Spinal cord (tissue), 10 donors: ENCODE results near the gene KLHL29. TPM values are rescaled to one million over a fixed set of nuclear protein-coding genes. Genes with fewer than 3 reads are reported as not detected.

Source experiments
- DNase-seq, 6 donors: peaks; one replicate each; pipeline versions ENCODE4 v3.0.0 to v3.0.0-alpha.2; 2013 to 2015; ENCODE audit warnings: low spot score in 6 of 6, low read depth in 4 of 6
- H3K27ac ChIP-seq: one replicate; pipeline ENCODE4 v1.5.1; 2013; ENCODE audit warnings: low read depth, low read length, control low read depth
- H3K27me3 ChIP-seq: one replicate; pipeline ENCODE4 v1.6.1; 2013; ENCODE audit warnings: low read length; ENCODE audit not compliant: control insufficient read depth, insufficient read depth
- H3K36me3 ChIP-seq: one replicate; pipeline ENCODE4 v1.6.1; 2013; ENCODE audit warnings: low read length; ENCODE audit not compliant: control insufficient read depth, insufficient read depth
- H3K4me1 ChIP-seq: one replicate; pipeline ENCODE4 v1.6.1; 2013; ENCODE audit warnings: low read length; ENCODE audit not compliant: control insufficient read depth, insufficient read depth
- H3K4me3 ChIP-seq: one replicate; pipeline ENCODE4 v1.5.1; 2013; ENCODE audit warnings: low read depth, low read length, control low read depth
- H3K9me3 ChIP-seq: one replicate; pipeline ENCODE4 v1.6.1; 2013; ENCODE audit warnings: low read length; ENCODE audit not compliant: control insufficient read depth, insufficient read depth
- WGBS: methylation state at CpG from one replicate; pipeline ENCODE4 v1.1.5; 2013; ENCODE audit warnings: missing lambda C conversion rate; ENCODE audit not compliant: insufficient coverage; 5-methylcytosine and 5-hydroxymethylcytosine counted together
- polyA plus RNA-seq, 2 donors: library from polyadenylated mRNA; unstranded; fragments of 120-200 nt; gene quantifications; one replicate each; pipeline ENCODE4 v1.2.1, GENCODE V29; 2013; ENCODE audit not compliant: insufficient read length in 2 of 2
- total RNA-seq, 2 donors: library from RNA; depleted of rRNA in 1 of 2; stranded (reverse); fragments of 120-200 nt in 1 of 2; fragments of >200 nt in 1 of 2; gene quantifications; one replicate each; pipeline versions ENCODE4 v1.2.3 to v1.2.4, GENCODE V29; 2013 to 2014
- donor health status: healthy.

Gene KLHL29
- total and polyA plus RNA-seq, 4 donors = 8.7 to 19.4 (median 14.0) TPM

GRCh38 chr2:23363831-23364230 lies 21.1 kb upstream of the KLHL29 start:
- WGBS = no CpG with 5 or more reads among the region's 1 CpG
- H3K4me1 ChIP-seq = no peaks in the 10 kb centered on the region

DNA sequence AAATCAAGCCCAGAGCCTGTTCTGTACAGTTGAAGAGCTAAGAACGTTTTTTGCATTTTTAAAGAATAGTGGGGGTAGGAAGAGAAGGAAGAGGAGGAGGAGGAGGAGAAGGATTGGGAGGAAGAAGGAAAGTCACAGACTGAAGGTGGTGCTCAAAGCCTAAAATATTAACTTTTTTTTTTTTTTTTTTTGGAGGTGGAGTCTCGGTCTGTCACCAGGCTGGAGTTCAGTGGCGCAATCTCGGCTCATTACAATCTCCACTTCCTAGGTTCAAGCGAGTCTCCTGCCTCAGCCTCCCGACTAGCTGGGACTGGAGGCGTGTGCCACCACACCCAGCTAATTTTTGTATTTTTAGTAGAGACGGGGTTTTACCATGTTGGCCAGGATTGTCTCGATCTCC lies 18.3 kb upstream of the KLHL29 start:
- Histone ChIP-seq H3K9me3 (no peaks in the 10 kb centered on the region), H3K4me1 (no peaks in the 10 kb centered on the region), H3K4me3 (no peak overlapping the region), H3K27me3 (no peaks in the 10 kb centered on the region), H3K27ac (no peak overlapping the region), H3K36me3 (no peaks in the 10 kb centered on the region)
- 92% methylated on average over 2 of the region's 9 CpGs for WGBS
- DNase-seq = no peak

More at GRCh38 chr2:23363831-23364230, 21.1 kb upstream of the KLHL29 start:
- H3K27me3 ChIP-seq = no peaks in the 10 kb centered on the region
- H3K27ac ChIP-seq = no peak overlapping the region
- H3K9me3 ChIP-seq = no peaks in the 10 kb centered on the region
- DNase-seq = no peak
- H3K4me3 ChIP-seq = no peak overlapping the region
- no peaks in the 10 kb centered on the region for H3K36me3 ChIP-seq

- Histone ChIP-seq H3K27me3 (no peaks in the 10 kb centered on the region), H3K36me3 (no peaks in the 10 kb centered on the region), H3K4me1 (no peaks in the 10 kb centered on the region), H3K9me3 (no peaks in the 10 kb centered on the region), H3K4me3 (no peak overlapping the region), H3K27ac (no peak overlapping the region)
- no CpG with 5 or more reads among the region's 3 CpGs for WGBS
- no peak for DNase-seq
These were observed 17.2 kb upstream of the KLHL29 start for GRCh38 chr2:23367760-23368159.

GRCh38 chr2:23373666-23374065 lies 11.3 kb upstream of the KLHL29 start:
- H3K27me3 ChIP-seq = peaks cover 2% of the 10 kb centered on the region
- H3K4me3 ChIP-seq = no peak overlapping the region
- H3K36me3 ChIP-seq = no peaks in the 10 kb centered on the region
- H3K4me1 ChIP-seq = no peaks in the 10 kb centered on the region
- WGBS = 89% methylated on average over 8 of the region's 8 CpGs
- DNase-seq = no peak
- H3K9me3 ChIP-seq = no peaks in the 10 kb centered on the region
- H3K27ac ChIP-seq = no peak overlapping the region

GRCh38 chr2:23375448-23375847 lies 9.5 kb upstream of the KLHL29 start:
- Histone ChIP-seq H3K27me3 (peaks cover 2% of the 10 kb centered on the region), H3K9me3 (no peaks in the 10 kb centered on the region), H3K27ac (no peak overlapping the region), H3K4me1 (no peaks in the 10 kb centered on the region), H3K36me3 (no peaks in the 10 kb centered on the region), H3K4me3 (no peak overlapping the region)
- 93% methylated on average over 3 of the region's 3 CpGs for WGBS
- DNase-seq = peak in 2 of 6 donors; percentile 68 to 82

DNA sequence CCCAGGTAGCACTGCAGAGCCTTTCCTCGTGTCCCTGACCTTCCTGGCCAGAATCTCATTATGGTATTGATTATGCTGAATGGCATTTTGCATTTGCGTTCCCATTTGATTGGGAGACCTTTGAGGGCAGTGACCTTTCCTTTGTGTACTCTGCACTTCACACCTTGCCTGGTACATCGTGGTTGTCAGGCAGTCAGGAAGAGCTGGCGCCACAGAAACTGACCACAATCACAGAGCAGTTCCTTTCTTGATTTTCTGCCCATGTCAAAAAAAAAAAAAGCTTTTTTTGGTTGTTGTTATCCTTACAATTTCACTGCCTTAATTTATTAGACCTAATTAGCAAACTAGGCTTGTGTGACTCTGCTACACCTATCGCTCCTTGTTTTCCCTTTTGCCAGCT lies 8.9 kb upstream of the KLHL29 start:
- H3K4me3 ChIP-seq = no peak overlapping the region
- peaks cover 2% of the 10 kb centered on the region for H3K27me3 ChIP-seq
- WGBS = 94% methylated on average over 5 of the region's 5 CpGs
- DNase-seq = no peak
- H3K4me1 ChIP-seq = no peaks in the 10 kb centered on the region
- no peak overlapping the region for H3K27ac ChIP-seq
- H3K9me3 ChIP-seq = no peaks in the 10 kb centered on the region
- H3K36me3 ChIP-seq = no peaks in the 10 kb centered on the region

DNA sequence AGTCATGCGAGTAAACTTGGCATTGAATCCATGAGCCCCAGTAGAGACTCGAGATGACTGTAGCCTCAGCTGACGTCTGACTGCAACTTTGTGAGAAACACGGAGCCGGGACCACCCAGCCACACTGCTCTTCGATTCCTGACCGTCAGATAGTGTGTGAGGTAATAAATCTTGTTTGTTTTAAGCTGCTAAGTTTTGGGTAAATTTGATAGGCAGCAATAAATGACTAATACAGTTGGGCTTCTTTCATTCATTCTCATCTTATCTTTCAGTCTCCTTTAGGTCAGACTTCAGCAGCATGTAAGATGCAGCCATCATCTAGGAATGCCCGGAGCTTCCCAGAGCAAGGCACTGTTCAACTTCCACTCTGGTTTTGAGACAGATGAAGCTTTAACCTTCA lies 8.0 kb upstream of the KLHL29 start:
- Histone ChIP-seq H3K4me3 (no peak overlapping the region), H3K27ac (no peak overlapping the region), H3K36me3 (no peaks in the 10 kb centered on the region), H3K27me3 (peaks cover 3% of the 10 kb centered on the region), H3K4me1 (no peaks in the 10 kb centered on the region), H3K9me3 (no peaks in the 10 kb centered on the region)
- WGBS = 78% methylated on average over 3 of the region's 8 CpGs
- DNase-seq = no peak

- no peak overlapping the region for H3K4me3 ChIP-seq
- no peaks in the 10 kb centered on the region for H3K4me1 ChIP-seq
- no peaks in the 10 kb centered on the region for H3K36me3 ChIP-seq
- no peaks in the 10 kb centered on the region for H3K9me3 ChIP-seq
- no peak overlapping the region for H3K27ac ChIP-seq
- no peak for DNase-seq
- H3K27me3 ChIP-seq = peaks cover 4% of the 10 kb centered on the region
- WGBS = 100% methylated on average over 1 of the region's 4 CpGs
These were observed 7.2 kb upstream of the KLHL29 start for GRCh38 chr2:23377771-23378170.

DNA sequence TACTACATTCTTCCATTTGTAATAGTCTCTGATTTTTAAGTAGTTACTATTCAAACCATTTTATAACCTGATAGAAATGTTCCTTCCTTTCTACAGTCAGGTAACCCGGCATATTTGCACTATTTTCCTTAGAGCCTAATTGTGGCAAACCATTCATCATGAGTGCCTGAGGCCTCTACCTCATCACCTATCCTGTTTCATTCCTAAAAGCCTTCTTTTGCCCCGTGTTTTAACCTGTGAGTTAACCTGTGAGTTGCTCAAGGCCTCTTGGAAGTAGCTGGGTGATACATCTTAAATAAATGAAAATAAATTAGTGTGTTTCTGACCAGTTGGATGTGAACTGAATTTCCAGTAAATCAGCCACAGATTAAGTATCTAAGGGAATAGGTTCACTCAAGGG lies 6.5 kb upstream of the KLHL29 start:
- Histone ChIP-seq H3K4me1 (no peaks in the 10 kb centered on the region), H3K4me3 (no peak overlapping the region), H3K27me3 (peaks cover 4% of the 10 kb centered on the region), H3K9me3 (no peaks in the 10 kb centered on the region), H3K36me3 (no peaks in the 10 kb centered on the region), H3K27ac (no peak overlapping the region)
- no peak for DNase-seq
- 100% methylated on average over 1 of the region's 2 CpGs for WGBS

- Histone ChIP-seq H3K9me3 (no peaks in the 10 kb centered on the region), H3K27ac (no peak overlapping the region), H3K4me1 (no peaks in the 10 kb centered on the region), H3K36me3 (no peaks in the 10 kb centered on the region), H3K27me3 (peaks cover 4% of the 10 kb centered on the region), H3K4me3 (no peak overlapping the region)
- DNase-seq = no peak
- WGBS = 77% methylated on average over 3 of the region's 7 CpGs
These were observed 5.7 kb upstream of the KLHL29 start for GRCh38 chr2:23379220-23379695.
